Natural killer cell (primary cell): Measurements from ENCODE around the gene SHISAL2A. TPM values are rescaled to one million over a fixed set of nuclear protein-coding genes. Genes with fewer than 3 reads are reported as not detected.

Experiments used
- ATAC-seq, 3 donors: fragments of 150-1000 bp in 2 of 3; fragments of 200-7000 bp in 1 of 3; cut with Tn5 transposase; 1 replicate in 1 of 3; 2 replicates in 2 of 3; pipeline ENCODE4 v1.10.0; 2021; ENCODE audit warnings: mild to moderate bottlenecking in 2 of 3, moderate library complexity in 2 of 3
- DNase-seq, 2 donors: peaks; one replicate each; pipeline versions ENCODE4 v3.0.0 to v3.0.0-alpha.2; 2013 to 2021; ENCODE audit warnings: mixed read lengths in 1 of 2
- H3K27ac ChIP-seq: one replicate; pipeline ENCODE4 v1.5.1; 2013; ENCODE audit warnings: mild to moderate bottlenecking, low read length
- H3K27me3 ChIP-seq: one replicate; pipeline ENCODE4 v1.6.1; 2013; ENCODE audit warnings: low read length; ENCODE audit not compliant: control insufficient read depth, insufficient read depth
- H3K36me3 ChIP-seq: one replicate; pipeline ENCODE4 v1.6.1; 2013; ENCODE audit warnings: low read length; ENCODE audit not compliant: control insufficient read depth, insufficient read depth
- H3K4me1 ChIP-seq: one replicate; pipeline ENCODE4 v1.6.1; 2013; ENCODE audit warnings: low read length; ENCODE audit not compliant: control insufficient read depth, insufficient read depth
- H3K4me3 ChIP-seq: one replicate; pipeline ENCODE4 v1.5.1; 2013; ENCODE audit warnings: low read length
- H3K9me3 ChIP-seq: one replicate; pipeline ENCODE4 v1.6.1; 2013; ENCODE audit warnings: low read length; ENCODE audit not compliant: control insufficient read depth, insufficient read depth
- H3K27ac Mint-ChIP-seq, 2 donors: one replicate each; pipeline ENCODE4 v1.8.0; 2022; ENCODE audit warnings: mild to moderate bottlenecking in 2 of 2, mixed read lengths in 2 of 2, moderate library complexity in 1 of 2
- H3K27me3 Mint-ChIP-seq, 2 donors: one replicate each; pipeline ENCODE4 v1.8.0; 2022; ENCODE audit warnings: low read depth in 2 of 2, mixed read lengths in 2 of 2
- H3K36me3 Mint-ChIP-seq: one replicate; pipeline ENCODE4 v1.8.0; 2022; ENCODE audit warnings: mixed read lengths
- H3K4me1 Mint-ChIP-seq, 2 donors: one replicate each; pipeline ENCODE4 v1.8.0; 2022; ENCODE audit warnings: mixed read lengths in 2 of 2
- H3K4me3 Mint-ChIP-seq: one replicate; pipeline ENCODE4 v1.8.0; 2022; ENCODE audit warnings: mild to moderate bottlenecking, moderate library complexity, mixed read lengths
- H3K9me3 Mint-ChIP-seq, 2 donors: one replicate each; pipeline ENCODE4 v1.8.0; 2022; ENCODE audit warnings: mixed read lengths in 2 of 2
- CTCF ChIP-seq: fragments of 200-600 bp; IDR thresholded peaks from one replicate; pipeline ENCODE4 v1.8.0; 2022; ENCODE audit warnings: antibody characterized with exemption
- WGBS: methylation state at CpG from one replicate; pipeline ENCODE4 v1.1.7; 2013; ENCODE audit warnings: missing lambda C conversion rate; ENCODE audit not compliant: insufficient coverage; 5-methylcytosine and 5-hydroxymethylcytosine counted together
- intact Hi-C: fragments of 100-400 bp; cut with micrococcal nuclease; formaldehyde crosslinking; loops from one replicate; pipeline ENCODE4 v1.14.2; 2022
- total RNA-seq, 4 donors: library from RNA; stranded (reverse); fragments of 120-200 nt in 1 of 4; gene quantifications; one replicate each; pipeline versions ENCODE4 v1.2.3 to v1.2.4, GENCODE V29; 2013 to 2022

Gene SHISAL2A
- total RNA-seq, 3 donors from 2014 or later (not counting 1 experiment from before 2014, with no cell fraction given) = 14.0 to 31.4 (median 16.2) TPM

GRCh38 chr1:52601519-52601918 is 31.4 kb upstream of the SHISAL2A start:
- no peak for ATAC-seq
- no peak overlapping the region for H3K4me3 ChIP-seq

GRCh38 chr1:52601991-52602855 is 30.7 kb upstream of the SHISAL2A start, which contains the start of gene GPX7:
Gene GPX7, plus strand, starts transcription at chr1:52602371. Its CDS starts 39 bp downstream, at chr1:52602410.
- Histone ChIP-seq H3K36me3 (peaks cover 4% of the 10 kb centered on the region), H3K9me3 (no peaks in the 10 kb centered on the region), H3K4me3 (peak within 1 kb of the TSS; percentile 52), H3K27me3 (no peaks in the 10 kb centered on the region), H3K27ac (peak within 1 kb of the TSS; percentile 67), H3K4me1 (peaks cover 26% of the 10 kb centered on the region)
- Mint-ChIP-seq H3K27ac (peak within 1 kb of the TSS; percentile 70 to 81), H3K36me3 (no peaks in the 10 kb centered on the region), H3K4me3 (peak within 1 kb of the TSS; percentile 87), H3K27me3 (no peaks in the 10 kb centered on the region), H3K9me3 (no peaks in the 10 kb centered on the region), H3K4me1 (peaks cover 39 to 59% of the 10 kb centered on the region in 2 donors)
- intact Hi-C loops = loop anchor here (1.0 to 2.0 kb wide), 2 partner anchors 35 to 49 kb away; partner anchors contain the start of gene TUT4
- 1% methylated on average over 97 of the region's 97 CpGs for WGBS
- peak; percentile 76 to 84 (median 81) for ATAC-seq
- peak; percentile 61 to 81 for DNase-seq
- TF ChIP-seq CTCF = no peak

More at GRCh38 chr1:52601519-52601918, 31.4 kb upstream of the SHISAL2A start:
- Mint-ChIP-seq H3K27ac (peak overlapping the region; percentile 52 to 70), H3K9me3 (no peaks in the 10 kb centered on the region), H3K27me3 (no peaks in the 10 kb centered on the region), H3K36me3 (no peaks in the 10 kb centered on the region), H3K4me1 (peaks cover 39 to 52% of the 10 kb centered on the region in 2 donors), H3K4me3 (peak overlapping the region; percentile 87)
- Histone ChIP-seq H3K27ac (no peak overlapping the region), H3K36me3 (no peaks in the 10 kb centered on the region), H3K4me1 (peaks cover 26% of the 10 kb centered on the region), H3K9me3 (no peaks in the 10 kb centered on the region), H3K27me3 (no peaks in the 10 kb centered on the region)
- WGBS = 85% methylated on average over 3 of the region's 3 CpGs
- DNase-seq = no peak
- no peak for TF ChIP-seq CTCF
- intact Hi-C loops = no loop called here

GRCh38 chr1:52602856-52603600 is 29.9 kb upstream of the SHISAL2A start:
- intact Hi-C loops = loop anchor here (1.0 to 2.0 kb wide), 2 partner anchors 34 to 50 kb away; partner anchors contain the start of gene TUT4
- peaks cover 46 to 61% of the 10 kb centered on the region in 2 donors for H3K4me1 Mint-ChIP-seq

More at GRCh38 chr1:52602856-52603600, 29.9 kb upstream of the SHISAL2A start:
- no peaks in the 10 kb centered on the region for H3K9me3 Mint-ChIP-seq
- H3K36me3 Mint-ChIP-seq = no peaks in the 10 kb centered on the region
- peaks cover 12% of the 10 kb centered on the region for H3K36me3 ChIP-seq
- peak overlapping the region; percentile 86 for H3K4me3 Mint-ChIP-seq
- WGBS = 41% methylated on average over 21 of the region's 21 CpGs
- DNase-seq = peak in 1 of 2 donors; percentile 43
- no peak for TF ChIP-seq CTCF
- no peaks in the 10 kb centered on the region for H3K9me3 ChIP-seq
- peak; percentile 11 to 28 (median 27) for ATAC-seq
- H3K27ac Mint-ChIP-seq = peak overlapping the region; percentile 70 to 81
- H3K27me3 Mint-ChIP-seq = no peaks in the 10 kb centered on the region
- peak overlapping the region; percentile 52 for H3K4me3 ChIP-seq
- H3K27ac ChIP-seq = peak overlapping the region; percentile 67
- H3K4me1 ChIP-seq = peaks cover 26% of the 10 kb centered on the region
- no peaks in the 10 kb centered on the region for H3K27me3 ChIP-seq
